ENCODE measurements around the gene CARMIL1. TPM values are rescaled to one million over a fixed set of nuclear protein-coding genes. Genes with fewer than 3 reads are reported as not detected.

The CARMIL1 gene
- total RNA-seq, 1 experiment from 2014 or later = 21.2 TPM

GRCh38 chr6:25388776-25389175 is 109.6 kb downstream of the CARMIL1 start:
- Histone ChIP-seq H3K27me3 (replicated peaks) (no peaks in the 10 kb centered on the region), H3K9me3 (replicated peaks) (no peaks in the 10 kb centered on the region), H3K4me1 (replicated peaks) (peaks cover 6% of the 10 kb centered on the region), H3K27ac (no peak overlapping the region), H3K36me3 (no peaks in the 10 kb centered on the region), H3K4me3 (no peak overlapping the region)
- DNase-seq (ENCODE audit: low read depth in 1 of 2, low spot score in 2 of 2) = no peak

DNA sequence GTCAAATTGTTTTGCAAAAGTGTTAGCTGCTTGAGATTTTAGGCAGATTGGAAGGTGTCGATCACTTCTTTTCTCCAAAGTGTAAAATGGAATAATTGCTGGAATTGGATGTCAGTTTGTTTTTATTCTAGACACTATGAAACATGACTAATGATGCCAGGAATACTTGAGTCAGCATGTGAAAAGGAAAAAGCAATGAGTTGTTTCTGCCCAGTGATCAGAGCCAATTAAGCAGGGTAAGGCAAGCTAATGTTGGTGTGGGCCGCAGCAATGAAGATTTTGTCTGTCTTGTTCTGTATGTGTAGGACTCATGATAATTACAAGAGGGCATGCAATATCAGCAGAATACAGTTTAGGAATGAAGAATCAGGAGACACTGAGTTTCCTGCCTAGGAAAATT is 110.3 kb downstream of the CARMIL1 start:
- no peak for DNase-seq (ENCODE audit: low read depth in 1 of 2, low spot score in 2 of 2)
- H3K4me3 ChIP-seq = no peak overlapping the region
- no peaks in the 10 kb centered on the region for H3K9me3 ChIP-seq (replicated peaks)
- peaks cover 6% of the 10 kb centered on the region for H3K4me1 ChIP-seq (replicated peaks)
- no peak overlapping the region for H3K27ac ChIP-seq
- no peaks in the 10 kb centered on the region for H3K36me3 ChIP-seq
- H3K27me3 ChIP-seq (replicated peaks) = no peaks in the 10 kb centered on the region

- peaks cover 6% of the 10 kb centered on the region for H3K4me1 ChIP-seq (replicated peaks)
- DNase-seq (ENCODE audit: low read depth in 1 of 2, low spot score in 2 of 2) = no peak
- H3K4me3 ChIP-seq = no peak overlapping the region
- no peaks in the 10 kb centered on the region for H3K9me3 ChIP-seq (replicated peaks)
- H3K27me3 ChIP-seq (replicated peaks) = no peaks in the 10 kb centered on the region
- no peak overlapping the region for H3K27ac ChIP-seq
- no peaks in the 10 kb centered on the region for H3K36me3 ChIP-seq
Measured at GRCh38 chr6:25392372-25392771, 113.2 kb downstream of the CARMIL1 start.

DNA sequence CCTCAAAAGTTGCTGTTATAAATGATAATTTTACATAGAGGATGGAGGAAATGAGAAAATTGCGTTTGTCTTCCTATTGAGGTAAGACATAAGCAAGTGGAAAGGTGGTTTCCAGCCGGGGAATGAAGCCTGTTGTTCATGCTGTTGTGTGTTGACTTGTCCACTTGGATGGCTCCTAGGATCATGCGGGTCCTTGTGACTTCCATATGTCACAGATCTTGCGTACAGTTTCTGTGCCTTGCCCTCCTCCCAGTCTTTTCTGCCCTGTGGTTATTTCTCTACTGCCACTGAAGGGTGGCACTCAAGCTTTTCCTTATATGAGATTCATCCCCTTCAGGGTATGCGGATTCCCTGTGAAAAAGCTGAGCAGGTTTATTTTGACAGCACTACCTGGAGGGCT is 116.6 kb downstream of the CARMIL1 start:
- H3K27ac ChIP-seq = no peak overlapping the region
- no peaks in the 10 kb centered on the region for H3K4me1 ChIP-seq (replicated peaks)

GRCh38 chr6:25397406-25397805 is 118.2 kb downstream of the CARMIL1 start:
- Histone ChIP-seq H3K9me3 (replicated peaks) (no peaks in the 10 kb centered on the region), H3K4me1 (replicated peaks) (no peaks in the 10 kb centered on the region), H3K36me3 (no peaks in the 10 kb centered on the region), H3K4me3 (no peak overlapping the region), H3K27me3 (replicated peaks) (no peaks in the 10 kb centered on the region), H3K27ac (no peak overlapping the region)
- no peak for DNase-seq (ENCODE audit: low read depth in 1 of 2, low spot score in 2 of 2)

More for the DNA sequence above, 116.6 kb downstream of the CARMIL1 start:
- Histone ChIP-seq H3K4me3 (no peak overlapping the region), H3K9me3 (replicated peaks) (no peaks in the 10 kb centered on the region), H3K36me3 (no peaks in the 10 kb centered on the region), H3K27me3 (replicated peaks) (no peaks in the 10 kb centered on the region)
- DNase-seq (ENCODE audit: low read depth in 1 of 2, low spot score in 2 of 2) = no peak

DNA sequence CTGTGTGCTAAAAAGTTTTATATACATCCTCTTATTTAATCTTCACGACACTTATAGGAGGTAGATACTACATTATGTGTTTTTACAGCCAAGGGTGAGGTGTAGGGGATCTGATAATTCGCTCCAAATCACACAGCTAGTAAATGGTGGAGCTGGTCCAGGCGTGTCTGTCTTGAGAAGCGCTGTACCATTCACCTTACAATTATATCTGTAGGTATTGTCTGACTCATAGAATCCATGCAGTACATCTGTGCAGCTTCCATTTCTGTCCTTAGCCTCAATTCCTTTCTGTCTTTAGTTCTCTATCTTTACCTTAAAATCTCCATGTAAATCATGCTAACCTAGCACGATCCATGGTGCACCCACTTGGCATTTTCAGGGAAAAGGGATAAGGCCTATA is 120.7 kb downstream of the CARMIL1 start:
- Histone ChIP-seq H3K27me3 (replicated peaks) (no peaks in the 10 kb centered on the region), H3K36me3 (no peaks in the 10 kb centered on the region), H3K27ac (no peak overlapping the region), H3K4me3 (no peak overlapping the region), H3K4me1 (replicated peaks) (no peaks in the 10 kb centered on the region), H3K9me3 (replicated peaks) (no peaks in the 10 kb centered on the region)
- no peak for DNase-seq (ENCODE audit: low read depth in 1 of 2, low spot score in 2 of 2)

GRCh38 chr6:25401711-25402110 is 122.5 kb downstream of the CARMIL1 start:
- no peak for DNase-seq (ENCODE audit: low read depth in 1 of 2, low spot score in 2 of 2)
- H3K9me3 ChIP-seq (replicated peaks) = no peaks in the 10 kb centered on the region
- H3K4me1 ChIP-seq (replicated peaks) = no peaks in the 10 kb centered on the region
- H3K27ac ChIP-seq = no peak overlapping the region
- no peaks in the 10 kb centered on the region for H3K36me3 ChIP-seq
- no peak overlapping the region for H3K4me3 ChIP-seq
- H3K27me3 ChIP-seq (replicated peaks) = no peaks in the 10 kb centered on the region

- no peaks in the 10 kb centered on the region for H3K9me3 ChIP-seq (replicated peaks)
- H3K27me3 ChIP-seq (replicated peaks) = no peaks in the 10 kb centered on the region
- H3K4me3 ChIP-seq = no peak overlapping the region
- H3K4me1 ChIP-seq (replicated peaks) = no peaks in the 10 kb centered on the region
- DNase-seq (ENCODE audit: low read depth in 1 of 2, low spot score in 2 of 2) = no peak
- no peak overlapping the region for H3K27ac ChIP-seq
- no peaks in the 10 kb centered on the region for H3K36me3 ChIP-seq
Measured at GRCh38 chr6:25402125-25402524, 123.0 kb downstream of the CARMIL1 start.

DNA sequence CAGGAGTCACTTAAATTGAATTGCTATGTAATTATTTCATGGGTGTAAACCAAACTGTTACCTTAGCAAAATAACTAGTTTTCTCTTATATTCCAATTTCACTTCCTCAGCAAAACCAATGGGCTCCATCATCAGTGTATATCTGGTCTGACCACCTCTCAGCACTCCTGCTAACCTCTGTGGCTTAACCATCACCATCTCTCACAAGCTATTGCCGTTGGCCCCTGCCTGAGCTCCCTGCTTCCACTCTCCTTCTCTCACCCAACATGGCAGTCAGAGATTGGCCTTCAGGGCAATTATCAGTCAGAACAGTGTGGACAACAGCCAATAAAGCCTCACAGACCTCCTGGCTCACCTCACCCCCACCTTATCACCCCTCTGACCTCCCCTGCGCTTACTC is 124.0 kb downstream of the CARMIL1 start:
- H3K36me3 ChIP-seq = no peaks in the 10 kb centered on the region
- no peaks in the 10 kb centered on the region for H3K27me3 ChIP-seq (replicated peaks)
- H3K4me3 ChIP-seq = no peak overlapping the region
- DNase-seq (ENCODE audit: low read depth in 1 of 2, low spot score in 2 of 2) = no peak
- H3K9me3 ChIP-seq (replicated peaks) = no peaks in the 10 kb centered on the region
- H3K27ac ChIP-seq = no peak overlapping the region
- H3K4me1 ChIP-seq (replicated peaks) = no peaks in the 10 kb centered on the region

DNA sequence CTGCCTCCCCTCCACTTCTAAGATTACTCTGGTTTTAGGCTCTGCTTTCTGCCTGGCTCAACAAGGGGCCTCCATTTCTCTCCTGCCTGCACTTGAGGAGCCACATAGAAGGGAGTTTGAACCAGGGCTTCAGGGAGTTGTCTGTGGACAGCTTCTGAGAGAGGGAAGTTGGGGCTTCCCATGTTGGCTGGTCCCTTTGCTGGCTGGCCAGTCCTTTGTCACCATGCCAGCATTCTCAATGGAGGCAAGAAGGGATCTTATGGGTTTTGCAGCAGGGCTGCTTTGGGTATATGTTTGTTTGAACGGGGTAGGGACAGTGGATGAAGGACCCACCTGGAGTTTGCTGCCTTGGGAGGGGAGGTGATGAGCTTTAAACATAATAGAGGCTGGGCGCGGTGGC is 124.9 kb downstream of the CARMIL1 start:
- Histone ChIP-seq H3K27ac (no peak overlapping the region), H3K27me3 (replicated peaks) (no peaks in the 10 kb centered on the region), H3K4me3 (no peak overlapping the region), H3K9me3 (replicated peaks) (no peaks in the 10 kb centered on the region), H3K36me3 (no peaks in the 10 kb centered on the region), H3K4me1 (replicated peaks) (no peaks in the 10 kb centered on the region)
- DNase-seq (ENCODE audit: low read depth in 1 of 2, low spot score in 2 of 2) = no peak

DNA sequence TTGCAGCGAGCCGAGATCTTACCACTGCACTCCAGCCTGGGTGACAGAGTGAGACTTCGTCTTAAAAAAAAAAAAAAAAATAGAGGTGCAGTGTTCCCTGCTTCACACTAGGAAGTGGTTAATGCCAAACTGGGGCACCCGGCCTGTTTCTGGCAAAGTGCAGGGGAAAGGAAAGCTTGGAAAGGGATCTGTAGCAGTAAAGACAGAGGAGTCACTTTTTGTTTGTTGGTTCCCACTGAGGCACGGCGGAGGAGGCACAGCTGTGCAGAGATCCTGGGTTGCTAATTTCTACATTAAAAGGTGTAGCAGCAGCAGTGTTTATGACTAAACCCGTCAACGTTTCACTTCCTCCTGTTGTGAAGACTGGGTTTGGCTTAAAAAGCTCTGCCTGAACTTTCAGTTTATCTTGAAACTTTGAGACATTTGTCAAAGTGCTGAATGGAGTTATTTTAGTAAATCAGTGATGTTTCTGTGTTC is 125.6 kb downstream of the CARMIL1 start:
- no peak for DNase-seq (ENCODE audit: low read depth in 1 of 2, low spot score in 2 of 2)
- H3K36me3 ChIP-seq = no peaks in the 10 kb centered on the region
- no peaks in the 10 kb centered on the region for H3K27me3 ChIP-seq (replicated peaks)
- no peak overlapping the region for H3K4me3 ChIP-seq
- no peaks in the 10 kb centered on the region for H3K4me1 ChIP-seq (replicated peaks)
- H3K9me3 ChIP-seq (replicated peaks) = no peaks in the 10 kb centered on the region
- H3K27ac ChIP-seq = no peak overlapping the region

DNA sequence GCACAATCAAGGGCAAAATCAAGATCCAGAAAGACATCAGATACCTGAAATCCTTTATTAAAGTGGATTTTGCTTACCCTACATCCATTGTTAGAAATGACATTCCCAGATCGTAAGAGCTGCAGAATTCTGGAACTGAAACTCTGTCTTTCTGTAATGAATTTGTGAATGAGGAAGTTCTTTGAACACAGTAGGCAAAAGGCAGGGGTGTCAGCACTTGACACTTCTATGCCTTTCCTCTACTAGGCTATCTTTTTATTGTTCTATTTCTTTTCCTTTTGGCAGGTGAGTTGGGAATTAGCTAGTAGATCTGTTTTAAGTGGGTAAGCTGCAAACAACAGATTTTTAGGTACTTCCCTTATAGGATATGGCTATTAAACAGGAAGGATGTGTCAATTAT is 126.3 kb downstream of the CARMIL1 start:
- Histone ChIP-seq H3K9me3 (replicated peaks) (no peaks in the 10 kb centered on the region), H3K36me3 (no peaks in the 10 kb centered on the region), H3K4me3 (no peak overlapping the region), H3K27ac (no peak overlapping the region), H3K4me1 (replicated peaks) (no peaks in the 10 kb centered on the region), H3K27me3 (replicated peaks) (no peaks in the 10 kb centered on the region)
- no peak for DNase-seq (ENCODE audit: low read depth in 1 of 2, low spot score in 2 of 2)

DNA sequence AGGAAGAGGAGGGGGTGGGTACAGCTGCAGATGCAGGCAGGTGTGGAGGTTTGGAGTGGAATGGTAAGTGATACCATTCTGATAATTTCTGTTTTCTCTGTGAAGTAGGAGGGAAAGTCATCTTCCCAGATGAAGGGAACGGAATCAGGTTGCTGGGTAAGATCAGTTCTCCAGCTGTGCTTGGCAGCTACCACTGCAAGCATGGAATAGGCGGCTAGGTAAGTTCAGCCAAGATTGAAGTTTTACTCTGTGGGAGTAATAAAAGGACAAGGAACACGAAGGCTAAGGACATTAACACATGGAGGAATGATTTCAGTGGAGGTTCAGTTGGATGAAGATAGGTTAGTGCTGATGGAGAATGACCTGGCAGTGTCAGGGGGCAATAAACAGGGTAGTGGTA is 128.3 kb downstream of the CARMIL1 start:
- no peaks in the 10 kb centered on the region for H3K4me1 ChIP-seq (replicated peaks)
- H3K4me3 ChIP-seq = no peak overlapping the region
- no peak for DNase-seq (ENCODE audit: low read depth in 1 of 2, low spot score in 2 of 2)
- no peaks in the 10 kb centered on the region for H3K36me3 ChIP-seq
- H3K27me3 ChIP-seq (replicated peaks) = no peaks in the 10 kb centered on the region
- H3K27ac ChIP-seq = no peak overlapping the region
- H3K9me3 ChIP-seq (replicated peaks) = no peaks in the 10 kb centered on the region

DNA sequence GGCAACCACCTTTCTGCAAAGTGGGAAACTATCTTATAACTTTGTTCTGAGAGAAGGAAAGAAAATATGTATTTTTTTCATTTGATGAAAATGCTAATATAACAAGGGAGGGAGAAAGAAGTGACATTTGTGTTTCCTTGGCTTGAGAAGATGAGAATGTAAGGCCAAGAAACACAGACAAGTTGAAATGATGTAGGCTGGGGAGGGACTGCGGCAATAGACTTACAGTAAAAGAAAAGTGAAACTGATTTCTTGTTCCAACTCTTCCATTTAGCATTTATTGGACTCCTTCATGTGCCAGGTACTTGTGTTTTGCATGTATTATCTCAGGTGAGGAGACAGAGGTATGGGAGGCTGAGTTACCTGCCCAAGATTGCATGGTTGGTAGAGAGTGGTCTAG is 130.9 kb downstream of the CARMIL1 start:
- DNase-seq (ENCODE audit: low read depth in 1 of 2, low spot score in 2 of 2) = no peak
- H3K4me3 ChIP-seq = no peak overlapping the region

DNA sequence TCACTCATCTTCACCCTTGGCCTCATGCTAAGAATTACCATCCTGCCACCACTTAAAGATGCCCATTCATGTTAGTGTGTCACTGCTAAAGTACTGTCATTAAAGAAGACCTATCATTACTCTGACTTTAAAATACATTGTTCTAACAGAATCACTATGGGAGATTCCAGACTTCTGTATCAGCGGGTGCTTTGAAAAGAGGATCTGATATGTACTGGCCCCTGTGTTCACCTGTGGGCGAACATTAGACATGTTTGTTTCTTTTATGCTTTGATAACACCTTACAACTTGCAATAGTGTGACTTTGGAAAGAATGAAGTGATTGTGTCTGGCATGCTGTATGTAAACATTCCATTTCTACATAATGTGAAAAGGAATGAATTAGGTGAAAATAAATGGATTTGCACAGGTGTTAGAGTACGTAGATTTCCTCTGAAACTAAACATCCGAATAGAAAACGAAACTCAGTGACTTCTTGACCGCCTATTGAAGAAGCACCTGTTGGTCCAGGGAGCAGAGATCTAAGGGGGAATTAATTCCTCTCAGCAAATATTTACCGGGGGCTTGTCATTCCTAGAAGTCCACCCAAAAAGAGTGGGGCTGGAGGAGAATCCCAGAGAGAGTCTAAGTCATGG is 132.3 kb downstream of the CARMIL1 start:
- H3K36me3 ChIP-seq = no peaks in the 10 kb centered on the region
- H3K27me3 ChIP-seq (replicated peaks) = no peaks in the 10 kb centered on the region
- no peak overlapping the region for H3K4me3 ChIP-seq
- no peaks in the 10 kb centered on the region for H3K4me1 ChIP-seq (replicated peaks)
- no peaks in the 10 kb centered on the region for H3K9me3 ChIP-seq (replicated peaks)
- no peak for DNase-seq (ENCODE audit: low read depth in 1 of 2, low spot score in 2 of 2)
- no peak overlapping the region for H3K27ac ChIP-seq

More for the DNA sequence above, 130.9 kb downstream of the CARMIL1 start:
- Histone ChIP-seq H3K27me3 (replicated peaks) (no peaks in the 10 kb centered on the region), H3K9me3 (replicated peaks) (no peaks in the 10 kb centered on the region), H3K27ac (no peak overlapping the region), H3K36me3 (no peaks in the 10 kb centered on the region), H3K4me1 (replicated peaks) (no peaks in the 10 kb centered on the region)
